GM21423 (cell line): Measurements from ENCODE around the gene TEX28.
A peak's percentile ranks its signal among the peaks of the same experiment; 100 is the strongest.
"Not testable (repeated sequence)": the region's sequence is repeated elsewhere in the genome, so short reads cannot be mapped to it uniquely, and the experiment has no call there.

Source experiments
- ATAC-seq: cut with Tn5 transposase; IDR thresholded peaks from one replicate; pipeline ENCODE4 v1.9.1; 2021; ENCODE audit warnings: mild to moderate bottlenecking, moderate library complexity; ENCODE audit not compliant: unreplicated experiment

Gene TEX28

DNA sequence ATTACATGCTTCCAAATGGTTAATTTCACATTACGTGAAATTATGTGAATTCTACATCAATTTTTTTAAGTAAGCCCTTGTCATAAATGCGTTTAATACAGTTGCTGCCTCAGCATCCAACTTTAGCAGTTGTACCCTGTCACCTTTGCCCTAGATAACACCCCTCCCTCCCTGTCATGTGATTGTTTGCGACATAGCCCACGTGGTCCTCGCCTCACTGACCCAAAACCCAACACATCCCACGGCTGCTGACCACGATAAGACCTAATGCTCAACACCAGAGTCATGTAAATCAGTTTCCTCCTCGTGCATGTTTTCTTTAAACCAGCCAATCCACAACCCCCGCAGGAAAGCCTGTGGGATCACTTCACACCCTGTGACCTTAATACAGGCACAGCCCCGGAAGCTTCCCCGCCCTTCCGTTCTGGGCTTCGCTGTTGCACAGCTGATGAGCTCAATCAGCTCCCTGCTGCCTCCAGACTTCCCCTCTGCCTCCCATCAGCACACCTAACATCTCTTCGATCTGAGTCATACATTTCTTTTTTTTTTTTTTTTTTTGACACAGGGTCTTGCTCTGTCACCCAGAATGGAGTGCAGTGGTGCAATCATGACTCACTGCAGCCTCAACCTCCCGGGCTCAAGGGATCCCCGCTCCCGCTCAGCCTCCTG, 47.4 kb downstream of the TEX28 start:
- ATAC-seq, result peak; percentile 68

DNA sequence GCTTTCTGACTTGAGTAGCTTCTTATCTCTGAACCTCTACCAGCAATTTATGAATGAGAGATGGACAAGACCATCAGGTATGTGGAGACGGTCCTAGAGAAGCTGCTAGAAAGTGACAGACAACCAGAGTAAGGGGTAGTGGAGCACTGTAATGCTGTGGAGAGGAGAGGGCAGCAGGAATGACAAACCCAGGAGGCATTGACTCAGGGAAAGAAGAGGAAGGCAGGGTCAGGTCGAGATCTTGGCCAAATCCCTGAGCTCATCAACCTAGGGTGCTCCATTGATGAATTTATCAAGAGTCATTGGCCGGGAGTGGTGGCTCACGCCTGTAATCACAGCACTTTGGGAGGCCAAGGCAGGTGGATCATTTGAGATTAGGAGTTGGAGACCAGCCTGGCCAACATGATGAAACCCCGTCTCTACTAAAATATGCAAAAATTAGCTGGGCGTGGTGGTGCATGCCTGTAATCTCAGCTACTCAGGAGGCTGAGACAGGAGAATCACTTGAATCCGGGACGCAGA, 54.9 kb downstream of the TEX28 start:
- ATAC-seq, result not testable (repeated sequence)

DNA sequence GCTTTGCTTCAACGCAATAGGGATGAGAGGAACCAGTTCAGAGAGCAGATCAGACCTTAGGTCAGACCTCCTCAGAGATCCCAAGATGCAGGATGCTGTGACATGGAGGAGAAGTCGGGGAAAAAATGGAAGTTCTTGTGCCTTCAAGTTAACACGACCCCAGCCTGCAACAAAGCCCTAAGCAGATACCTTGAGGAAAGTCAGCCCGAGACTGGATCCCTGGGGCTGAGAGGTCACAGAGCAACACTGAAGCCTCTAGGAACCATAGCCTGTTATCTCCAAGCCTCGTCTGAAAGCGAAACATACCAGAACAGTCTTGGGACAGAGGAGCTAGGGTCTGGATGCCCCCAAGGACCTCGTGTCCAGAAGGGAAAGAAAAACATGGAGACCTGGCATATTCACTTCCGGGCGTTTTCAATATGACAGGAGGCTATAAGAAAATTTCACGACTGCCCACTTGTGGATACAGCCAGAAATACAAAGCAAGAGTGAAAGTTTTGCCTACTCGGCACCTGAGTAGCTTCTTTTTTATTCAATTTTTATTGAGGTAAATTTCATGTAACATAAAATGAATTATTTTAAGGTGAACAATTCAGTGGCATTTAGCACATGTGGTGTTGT, 55.9 kb downstream of the TEX28 start:
- not testable (repeated sequence) for ATAC-seq

DNA sequence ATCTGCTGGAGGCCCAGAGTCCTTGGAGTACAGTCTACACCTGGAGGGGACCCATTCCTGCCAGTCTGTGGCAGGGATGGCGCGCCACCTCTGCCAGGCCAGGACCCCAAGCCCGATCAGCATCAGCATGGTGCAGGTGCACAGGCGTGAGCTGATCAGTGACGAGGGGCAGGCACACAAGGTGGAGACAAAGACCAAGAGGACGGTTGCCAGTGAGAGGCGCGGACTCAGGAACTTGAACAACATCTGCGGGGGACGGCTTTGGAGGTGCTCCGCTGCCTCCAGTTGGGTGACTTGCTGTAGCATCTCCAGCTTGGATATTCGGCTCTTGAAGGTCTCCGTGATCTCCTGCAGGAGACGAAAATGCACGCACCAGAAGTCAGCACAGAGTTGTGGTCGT, 61.3 kb downstream of the TEX28 start:
- not testable (repeated sequence) for ATAC-seq

DNA sequence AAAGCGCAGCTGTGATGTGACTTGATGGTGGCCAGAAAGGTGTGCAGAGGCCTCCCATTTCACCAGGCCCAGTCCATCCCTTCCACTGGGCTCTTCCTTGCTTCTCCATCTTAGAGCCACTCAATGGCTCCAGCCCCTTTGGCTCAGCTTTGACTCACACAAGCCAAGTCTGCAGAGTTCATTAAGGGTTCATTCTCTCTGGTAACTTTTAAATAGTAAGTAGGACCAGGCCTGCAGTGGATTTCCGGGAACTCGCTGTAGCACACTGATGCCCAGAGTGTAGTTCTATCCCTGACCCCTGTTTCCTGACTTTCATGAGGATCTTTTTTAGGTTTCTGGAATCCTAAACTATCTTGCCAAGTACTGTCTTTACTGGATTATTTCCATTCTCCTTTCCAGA, 63.5 kb downstream of the TEX28 start:
- not testable (repeated sequence) for ATAC-seq

DNA sequence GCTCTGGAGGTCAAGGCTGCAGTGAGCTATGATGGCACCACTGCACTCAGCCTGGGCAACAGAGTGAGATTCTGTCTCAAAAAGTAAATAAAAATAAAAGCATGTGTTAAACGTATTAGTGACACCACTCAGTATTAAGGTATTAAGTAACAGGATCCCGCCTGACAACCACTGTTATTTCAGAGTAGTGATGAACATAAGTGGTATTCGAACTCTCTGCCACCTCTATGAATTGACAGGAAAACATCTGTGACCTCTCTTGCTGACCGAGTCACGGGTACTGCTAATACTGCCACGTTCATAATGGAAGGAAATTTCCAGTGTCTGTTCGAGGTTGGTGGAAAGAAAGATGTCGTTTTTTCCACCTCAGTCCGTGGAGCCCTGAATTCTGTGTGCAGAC, 68.2 kb downstream of the TEX28 start:
- ATAC-seq, result not testable (repeated sequence)

DNA sequence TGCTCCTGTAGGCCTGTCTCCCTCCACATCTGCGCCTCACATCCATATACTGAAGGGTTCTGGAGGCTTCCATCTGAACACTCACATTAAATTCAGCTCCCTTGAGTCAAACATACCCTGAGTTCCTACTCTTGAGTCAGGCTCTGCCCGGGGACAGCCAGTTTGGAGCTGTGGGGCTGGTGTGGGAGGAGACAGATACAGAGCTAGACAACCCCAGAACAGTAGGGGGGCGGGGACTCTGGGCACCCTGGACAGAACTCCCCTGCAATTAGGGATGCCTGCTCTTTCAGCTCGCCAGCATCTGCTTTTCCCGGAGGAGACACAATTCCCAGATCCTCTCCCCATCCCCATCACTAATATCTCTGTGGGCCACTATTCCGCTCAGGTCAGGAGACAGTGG, 69.6 kb downstream of the TEX28 start:
- ATAC-seq, result not testable (repeated sequence)
